ENCODE data around the gene GUCY1A1.
"Not testable (repeated sequence)": the region's sequence is repeated elsewhere in the genome, so short reads cannot be mapped to it uniquely, and the experiment has no call there.

GUCY1A1 gene, protein sequence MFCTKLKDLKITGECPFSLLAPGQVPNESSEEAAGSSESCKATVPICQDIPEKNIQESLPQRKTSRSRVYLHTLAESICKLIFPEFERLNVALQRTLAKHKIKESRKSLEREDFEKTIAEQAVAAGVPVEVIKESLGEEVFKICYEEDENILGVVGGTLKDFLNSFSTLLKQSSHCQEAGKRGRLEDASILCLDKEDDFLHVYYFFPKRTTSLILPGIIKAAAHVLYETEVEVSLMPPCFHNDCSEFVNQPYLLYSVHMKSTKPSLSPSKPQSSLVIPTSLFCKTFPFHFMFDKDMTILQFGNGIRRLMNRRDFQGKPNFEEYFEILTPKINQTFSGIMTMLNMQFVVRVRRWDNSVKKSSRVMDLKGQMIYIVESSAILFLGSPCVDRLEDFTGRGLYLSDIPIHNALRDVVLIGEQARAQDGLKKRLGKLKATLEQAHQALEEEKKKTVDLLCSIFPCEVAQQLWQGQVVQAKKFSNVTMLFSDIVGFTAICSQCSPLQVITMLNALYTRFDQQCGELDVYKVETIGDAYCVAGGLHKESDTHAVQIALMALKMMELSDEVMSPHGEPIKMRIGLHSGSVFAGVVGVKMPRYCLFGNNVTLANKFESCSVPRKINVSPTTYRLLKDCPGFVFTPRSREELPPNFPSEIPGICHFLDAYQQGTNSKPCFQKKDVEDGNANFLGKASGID

DNA sequence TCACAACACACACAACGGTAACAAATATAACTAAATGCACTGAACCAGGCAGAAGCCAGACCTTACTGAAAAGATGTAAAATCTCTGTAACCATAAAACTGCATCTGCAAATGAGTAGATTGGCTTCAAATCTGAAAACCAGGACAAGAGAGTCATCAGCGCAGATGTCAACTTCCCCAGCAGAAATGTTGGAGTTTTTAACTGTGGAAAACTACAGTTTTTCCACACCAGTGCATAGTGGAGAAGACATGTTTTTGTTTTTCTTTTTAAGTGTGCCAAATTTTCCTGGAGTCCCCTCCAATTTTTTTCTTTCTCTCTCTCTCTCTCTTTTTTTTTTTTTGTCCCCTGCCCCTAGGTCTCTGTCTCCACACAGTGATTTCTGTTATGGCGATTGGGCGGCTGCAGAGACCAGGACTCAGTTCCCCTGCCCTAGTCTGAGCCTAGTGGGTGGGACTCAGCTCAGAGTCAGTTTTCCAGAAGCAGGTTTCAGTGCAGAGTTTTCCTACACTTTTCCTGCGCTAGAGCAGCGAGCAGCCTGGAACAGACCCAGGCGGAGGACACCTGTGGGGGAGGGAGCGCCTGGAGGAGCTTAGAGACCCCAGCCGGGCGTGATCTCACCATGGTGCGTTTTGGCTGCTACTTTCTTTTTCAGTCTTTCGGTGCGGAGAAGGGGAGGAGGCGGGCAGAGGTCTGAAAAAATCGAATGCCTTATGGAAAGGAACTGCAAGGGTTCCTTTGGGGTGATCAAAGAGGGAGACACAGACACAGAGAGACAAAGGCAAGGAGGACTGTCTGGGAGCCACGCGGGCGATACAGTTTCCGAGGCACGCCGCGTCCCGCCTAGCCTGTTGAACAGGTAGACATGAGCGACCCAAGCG is at the start of gene GUCY1A1:
Gene GUCY1A1 (plus strand): TSS at position 505 of the 878 bp plus-strand sequence. CDS start 30,020 bp downstream, outside the sequence.
- DNase-seq (ENCODE audit: low read depth) = no peak

DNA sequence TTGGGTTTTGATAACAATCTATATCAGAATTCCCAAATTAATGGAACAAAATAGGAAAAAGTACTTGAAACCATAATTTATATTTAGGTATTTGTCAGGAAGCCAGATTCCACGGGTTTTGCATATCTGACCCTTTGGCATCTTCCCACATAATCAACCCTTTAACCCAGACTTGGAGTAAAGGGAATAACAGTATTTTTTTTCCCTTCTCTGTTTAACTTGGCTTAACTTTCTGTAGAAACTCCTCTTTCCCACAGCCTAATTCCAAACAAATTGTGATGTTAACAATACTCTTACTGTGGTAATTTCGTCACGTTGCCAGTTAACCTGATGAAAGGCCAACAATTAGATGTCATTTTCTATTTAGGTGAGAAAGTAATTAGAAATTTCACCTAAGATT is 49.4 kb upstream of the GUCY1A1 start:
- no peak for DNase-seq (ENCODE audit: low read depth)

DNA sequence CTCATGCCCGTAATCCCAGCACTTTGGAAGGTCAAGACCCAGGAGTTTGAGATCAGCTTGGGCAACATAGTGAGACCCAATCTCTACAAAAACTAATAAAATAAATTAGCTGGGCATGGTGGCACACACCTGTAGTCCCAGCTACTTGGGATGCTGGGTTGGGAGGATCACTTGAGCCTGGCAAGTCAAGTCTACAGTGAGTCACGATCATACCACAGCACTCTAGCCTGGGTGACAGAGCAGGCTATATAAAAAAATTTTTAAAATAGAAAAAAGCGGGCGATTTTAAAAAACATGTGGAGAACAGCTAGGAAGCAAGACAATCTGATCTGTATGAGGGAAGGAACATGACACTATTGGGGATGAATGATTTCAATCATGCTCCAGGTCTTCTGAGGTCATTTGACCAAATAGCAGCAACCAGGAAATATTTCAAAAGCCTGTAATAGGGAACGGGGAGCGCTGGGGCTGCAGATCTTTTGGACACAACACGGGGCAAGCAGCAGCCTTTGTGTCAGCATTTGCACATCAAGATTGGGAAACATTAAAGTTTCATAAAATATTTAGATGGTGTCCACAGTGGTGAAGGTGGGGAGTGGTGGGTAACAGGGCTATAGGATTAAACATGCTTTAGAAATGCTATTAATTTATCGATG is 48.3 kb upstream of the GUCY1A1 start:
- DNase-seq (ENCODE audit: low read depth) = no peak

DNA sequence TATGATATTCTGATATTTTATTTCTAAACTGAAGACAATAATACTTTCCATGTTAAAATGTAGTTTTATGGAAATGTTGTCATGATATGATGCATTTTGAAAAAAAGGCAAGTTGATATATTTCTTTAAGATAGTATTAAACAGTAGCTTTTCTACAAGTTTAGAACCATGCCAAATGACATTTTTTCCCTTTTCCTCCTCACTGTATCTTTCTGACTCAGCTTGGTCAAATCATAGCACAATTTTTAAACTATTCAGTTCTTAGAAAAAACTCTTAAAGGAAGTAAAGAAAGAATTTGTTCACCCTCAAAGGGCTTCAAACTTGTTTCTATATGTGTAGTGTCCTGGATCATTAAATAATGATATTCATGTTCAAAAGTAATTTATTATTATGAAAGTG is 46.0 kb upstream of the GUCY1A1 start:
- no peak for DNase-seq (ENCODE audit: low read depth)

DNA sequence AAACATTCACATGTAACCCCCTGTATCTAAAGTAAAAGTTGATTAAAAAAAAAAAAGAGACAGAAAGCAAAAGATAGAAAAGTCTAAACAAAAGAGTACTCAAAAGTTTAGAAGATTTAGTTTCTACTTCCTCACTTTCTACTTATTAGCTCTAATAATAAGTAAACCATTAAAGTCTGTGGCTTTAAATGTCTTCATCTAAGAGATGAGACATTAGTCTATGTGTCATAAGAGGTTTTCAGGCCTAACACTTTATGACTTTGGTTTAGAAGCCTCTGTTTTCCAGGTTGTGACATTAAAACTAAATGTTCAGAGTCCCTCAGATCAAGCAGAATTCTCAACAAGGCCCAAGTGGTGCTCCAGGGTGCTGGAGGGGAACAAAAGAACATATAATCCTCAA is 42.2 kb upstream of the GUCY1A1 start:
- DNase-seq (ENCODE audit: low read depth) = no peak

DNA sequence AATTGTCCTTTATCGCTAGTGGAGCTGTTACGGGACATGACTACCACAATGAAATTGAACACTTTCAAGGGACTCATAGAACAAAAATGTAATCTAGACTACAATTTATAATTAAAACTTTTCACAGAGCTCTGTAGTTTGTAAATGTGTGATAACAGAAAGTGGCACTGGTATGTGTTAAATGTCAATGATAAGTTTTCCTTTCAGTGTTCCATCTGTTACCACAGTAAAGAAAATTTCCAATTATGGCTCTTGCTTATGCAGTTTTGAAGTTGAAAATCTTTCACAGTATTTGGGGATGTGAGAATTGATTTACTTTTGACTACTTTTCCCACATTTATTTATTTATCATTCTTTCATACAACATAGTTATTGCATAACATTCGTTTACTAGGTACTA is 40.1 kb upstream of the GUCY1A1 start:
- no peak for DNase-seq (ENCODE audit: low read depth)

DNA sequence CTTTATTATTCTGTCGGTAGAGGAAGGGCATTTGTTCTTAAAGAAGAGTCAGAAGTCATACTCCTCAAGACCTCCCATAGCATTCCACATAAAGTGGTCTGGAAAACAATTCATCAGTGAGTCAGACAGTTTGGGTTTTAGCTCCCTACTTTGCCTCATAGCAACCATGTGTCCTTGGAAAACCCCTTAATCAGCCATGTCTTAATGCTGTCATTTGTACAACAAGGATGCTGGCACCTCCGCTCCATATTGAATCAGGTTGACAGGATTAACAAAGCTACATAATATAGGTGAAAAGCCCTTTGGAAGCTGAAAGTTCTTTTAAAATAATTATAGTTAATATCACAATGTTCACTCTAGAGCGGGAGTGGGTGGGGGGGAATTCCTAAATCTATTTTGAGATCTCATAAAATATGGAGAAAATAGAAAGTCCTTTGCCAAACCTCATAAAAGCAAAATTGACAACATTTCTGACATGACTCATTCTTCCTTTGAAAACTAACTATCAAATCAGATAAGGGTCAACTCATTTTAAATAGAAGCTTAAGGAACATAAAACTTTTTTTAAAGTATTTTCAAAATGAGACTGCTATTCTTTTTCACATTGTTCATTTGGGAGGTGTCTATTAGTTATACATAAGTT is 37.3 kb upstream of the GUCY1A1 start:
- no peak for DNase-seq (ENCODE audit: low read depth)

DNA sequence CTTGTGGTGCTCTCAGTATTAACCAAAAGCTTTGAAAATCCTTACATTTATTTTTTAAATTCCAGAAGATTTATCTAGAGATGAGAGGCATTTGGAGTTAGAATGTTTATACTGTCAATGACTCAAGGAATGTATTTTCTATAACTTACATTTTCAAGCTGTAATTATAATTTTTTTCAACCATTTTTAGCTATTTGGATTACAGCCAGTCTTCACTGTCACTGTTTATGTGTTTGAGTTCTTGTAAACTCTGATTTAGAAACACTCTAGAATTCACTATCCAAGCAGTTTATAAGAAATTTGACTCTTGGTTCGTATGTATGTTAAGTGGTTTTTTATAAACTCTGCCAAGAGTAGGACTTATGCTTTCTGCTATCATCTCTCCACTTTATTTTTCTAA is 36.7 kb upstream of the GUCY1A1 start:
- DNase-seq (ENCODE audit: low read depth) = no peak

DNA sequence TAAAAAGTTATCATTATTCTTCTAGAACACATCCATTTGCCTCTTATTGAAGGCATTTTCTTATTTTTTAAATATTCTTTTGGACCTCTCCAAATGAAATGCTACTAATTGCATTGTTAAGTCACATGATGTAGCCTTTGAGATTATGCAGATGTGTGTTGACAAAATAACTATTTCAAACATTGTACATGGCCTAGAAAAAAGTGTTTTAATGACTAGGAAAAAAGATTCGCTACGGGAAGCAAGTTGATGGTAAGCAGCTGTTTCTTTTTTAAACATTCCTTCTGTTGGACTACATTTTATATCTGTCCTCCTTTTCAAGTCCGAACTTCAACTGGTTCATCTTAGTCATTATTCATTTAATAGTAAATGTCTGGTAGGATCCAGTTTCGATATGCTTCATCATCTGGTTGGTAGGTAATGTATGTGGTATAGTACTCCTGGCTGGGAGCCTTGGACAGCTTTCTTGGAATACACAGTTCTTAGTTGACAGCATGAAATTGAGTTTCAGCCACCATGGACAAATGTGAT is 34.3 kb upstream of the GUCY1A1 start:
- no peak for DNase-seq (ENCODE audit: low read depth)

DNA sequence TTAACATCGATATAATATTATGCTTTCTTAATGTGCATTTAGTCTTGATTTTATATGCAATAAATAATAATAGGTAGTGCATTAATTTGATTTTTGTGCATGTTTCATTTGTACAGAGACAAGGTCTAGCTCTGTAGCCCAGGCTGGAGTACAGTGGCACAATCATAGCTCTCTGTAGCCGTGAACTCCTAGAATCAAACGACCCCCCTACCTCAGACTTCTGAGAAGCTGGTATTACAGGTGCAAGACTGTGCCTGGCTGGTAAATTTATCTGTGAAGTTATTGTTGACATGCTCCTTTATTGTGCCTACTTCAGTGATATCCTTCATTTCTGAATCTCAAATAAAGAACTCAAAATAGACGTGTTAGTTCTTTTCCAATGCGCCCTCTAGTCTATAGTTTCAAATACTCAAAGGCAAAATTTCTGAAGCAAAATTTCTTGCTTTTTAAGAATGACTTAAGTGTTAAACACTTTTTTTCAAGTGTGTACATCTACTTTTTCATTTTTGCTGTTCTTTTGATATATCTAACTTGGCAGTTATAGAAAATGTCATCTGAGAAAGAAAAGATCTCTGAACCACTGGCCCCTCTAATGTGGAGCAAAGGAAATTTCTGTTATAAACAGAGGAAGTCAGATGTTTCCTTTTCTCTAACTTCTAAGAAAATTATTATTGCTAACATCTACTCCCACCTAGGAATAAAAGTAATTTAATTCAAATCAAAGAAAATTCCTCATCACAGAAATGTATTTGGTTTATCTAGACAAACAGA is 28.3 kb upstream of the GUCY1A1 start:
- DNase-seq (ENCODE audit: low read depth) = no peak

DNA sequence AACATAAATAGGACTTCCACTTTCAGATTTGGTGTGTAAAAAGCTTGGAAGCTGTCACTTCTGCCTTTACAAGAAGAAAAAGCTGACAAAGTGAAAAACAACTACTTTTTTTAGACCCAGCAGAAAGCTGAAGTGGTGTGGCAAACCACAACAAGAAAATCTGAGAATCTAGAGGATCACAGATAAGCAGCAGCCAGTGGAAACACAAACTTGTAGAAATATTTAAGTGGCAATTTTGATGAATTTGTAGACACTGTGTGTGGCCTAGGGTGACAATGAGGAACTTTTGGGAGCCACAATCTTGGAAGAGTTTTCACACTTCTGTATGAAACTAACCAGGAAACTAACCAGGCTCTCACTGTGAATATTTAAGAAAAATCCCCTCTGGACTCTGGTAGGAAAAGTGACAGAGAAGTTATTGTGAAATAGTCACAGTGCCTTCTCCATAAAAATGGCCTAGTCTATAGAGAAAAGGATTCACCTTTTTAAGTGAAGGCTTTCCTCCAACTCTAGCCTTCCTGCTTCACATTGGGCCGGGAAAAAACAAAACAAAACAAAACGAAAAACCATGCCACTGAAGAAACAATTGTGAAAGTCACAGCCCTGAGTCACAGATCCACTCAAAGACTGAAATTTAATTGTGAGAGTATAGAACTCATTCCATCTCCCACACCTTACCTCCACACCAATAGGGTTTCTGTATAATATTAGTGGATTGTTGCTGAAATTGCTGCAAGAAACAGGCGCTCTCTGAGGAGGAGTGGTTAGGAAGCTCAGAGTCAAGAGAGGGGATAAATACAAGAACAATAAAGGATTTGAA is 26.7 kb upstream of the GUCY1A1 start:
- DNase-seq (ENCODE audit: low read depth) = no peak

DNA sequence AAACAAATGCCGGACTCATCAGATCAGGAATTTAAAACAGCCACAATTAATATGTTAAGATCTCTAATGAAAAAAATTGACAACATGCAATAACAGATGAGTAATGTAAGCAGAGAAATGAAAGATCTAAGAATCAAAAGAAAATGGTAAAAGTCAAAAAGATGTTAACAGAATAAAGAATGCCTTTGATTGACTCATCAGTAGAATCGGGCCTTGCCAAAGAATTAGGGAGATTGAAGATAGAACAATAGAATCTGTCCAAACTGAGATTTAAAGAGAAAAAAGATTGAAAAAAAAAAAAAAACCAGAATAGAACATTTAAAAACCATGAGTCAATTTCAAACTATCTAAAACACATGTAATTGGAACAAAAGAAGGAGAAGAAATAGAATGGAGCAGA is 25.9 kb upstream of the GUCY1A1 start:
- no peak for DNase-seq (ENCODE audit: low read depth)

DNA sequence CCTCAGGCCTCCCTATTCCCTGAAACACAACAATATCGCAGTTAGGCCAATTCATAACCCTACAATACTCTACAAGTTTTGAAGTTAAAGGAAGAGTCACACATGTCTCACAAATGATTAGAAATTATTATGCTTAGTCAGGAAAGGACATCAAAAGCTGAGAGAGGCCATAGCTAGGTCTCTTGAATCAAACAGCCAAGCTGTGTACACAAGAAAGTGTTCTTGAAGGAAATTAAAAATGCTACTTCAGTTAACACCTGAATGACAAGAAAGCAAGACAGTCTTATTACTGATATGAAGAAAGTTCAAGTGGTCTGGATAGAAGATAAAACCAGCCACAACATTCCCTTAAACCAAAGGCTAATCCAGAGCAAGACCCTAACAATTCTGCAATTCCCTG is 23.6 kb upstream of the GUCY1A1 start:
- DNase-seq (ENCODE audit: low read depth) = no peak

DNA sequence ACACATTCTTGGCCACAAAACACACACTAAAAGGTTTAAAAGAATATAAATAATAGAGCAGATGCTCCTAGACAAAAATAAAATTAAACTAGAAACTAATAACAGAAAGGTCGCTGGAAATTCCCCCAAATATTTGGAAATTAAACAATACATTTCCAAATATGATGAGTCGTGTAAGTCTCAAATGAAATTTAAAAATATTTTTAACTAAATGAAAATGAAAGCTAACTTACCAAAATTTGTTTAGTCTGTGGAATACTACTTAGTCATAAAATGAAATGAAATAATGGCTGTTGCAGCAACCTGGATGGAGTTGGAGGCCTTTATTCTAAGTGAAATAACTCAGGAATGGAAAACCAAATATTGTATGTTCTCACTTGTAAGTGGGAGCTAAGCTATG is 20.6 kb upstream of the GUCY1A1 start:
- no peak for DNase-seq (ENCODE audit: low read depth)

DNA sequence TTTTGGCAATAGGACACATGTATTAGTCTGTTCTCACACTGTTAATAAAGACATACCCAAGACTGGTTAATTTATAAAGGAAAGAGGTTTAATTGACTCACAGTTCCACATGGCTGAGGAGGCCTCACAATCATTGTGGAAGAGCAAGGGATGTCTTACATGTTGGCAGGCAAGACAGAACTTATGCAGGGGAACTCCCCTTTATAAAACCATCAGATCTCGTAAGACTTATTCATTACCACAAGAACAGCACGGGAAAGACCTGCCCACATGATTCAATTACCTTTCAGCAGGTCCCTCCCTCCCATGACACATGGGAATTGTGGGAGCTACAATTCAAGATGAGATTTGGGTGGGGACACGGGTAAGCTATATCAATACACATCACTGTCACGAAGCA is 15.9 kb upstream of the GUCY1A1 start:
- not testable (repeated sequence) for DNase-seq (ENCODE audit: low read depth)

DNA sequence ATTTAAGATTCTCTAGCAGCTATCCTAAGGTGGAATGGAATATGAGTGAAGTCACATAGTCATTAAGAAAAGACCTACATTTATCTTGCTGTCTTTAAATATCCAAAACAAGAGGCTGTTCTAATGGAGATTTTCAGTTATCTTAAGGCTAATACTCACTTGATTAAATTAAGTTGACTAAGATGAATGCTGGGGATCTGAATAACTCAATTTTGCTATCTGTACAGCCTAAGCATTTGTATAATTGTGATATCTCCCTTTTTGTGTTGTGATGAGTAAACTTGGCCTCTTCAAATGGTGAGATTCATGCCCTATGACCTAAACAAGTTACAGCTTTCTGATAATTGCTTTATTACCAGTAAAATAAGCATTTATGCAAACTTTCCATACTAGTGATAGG is 13.6 kb upstream of the GUCY1A1 start:
- no peak for DNase-seq (ENCODE audit: low read depth)

DNA sequence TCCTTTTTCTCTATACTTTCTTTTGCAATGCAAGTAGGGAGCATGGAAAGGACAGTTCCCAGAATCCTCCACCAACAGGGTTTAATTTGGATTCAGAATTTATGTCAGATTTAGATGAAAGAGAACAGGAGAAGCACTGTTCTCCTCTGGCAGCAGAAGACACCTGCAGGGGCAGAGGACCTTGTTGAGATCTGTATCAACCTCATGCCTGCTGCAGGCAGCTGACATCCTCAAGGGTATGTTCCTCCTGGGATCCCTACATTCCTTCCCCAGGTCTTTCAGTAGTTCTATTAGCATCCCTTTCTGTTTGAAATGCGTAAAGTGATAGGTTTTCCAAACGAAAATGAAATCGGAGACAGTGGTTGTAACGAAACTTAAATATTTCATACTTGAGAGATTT is 10.6 kb upstream of the GUCY1A1 start:
- DNase-seq (ENCODE audit: low read depth) = no peak

DNA sequence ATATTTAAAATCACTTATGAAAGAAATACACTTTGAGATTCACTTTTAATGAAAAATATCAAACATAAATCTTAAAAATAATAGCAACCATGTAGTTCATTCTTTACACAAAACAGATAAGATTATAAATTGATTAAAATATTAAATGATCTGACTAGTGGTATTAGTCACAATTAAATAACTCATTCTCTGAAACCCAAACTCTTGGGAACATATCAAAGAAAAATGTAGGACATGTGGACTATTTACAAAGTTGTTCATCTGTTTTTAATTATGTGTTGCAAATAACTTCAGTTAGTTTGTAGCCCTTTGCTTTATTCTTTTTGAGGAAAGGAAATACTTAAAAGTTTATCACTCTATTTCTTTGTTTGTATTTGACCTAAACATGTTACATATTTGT is 9.5 kb upstream of the GUCY1A1 start:
- no peak for DNase-seq (ENCODE audit: low read depth)

DNA sequence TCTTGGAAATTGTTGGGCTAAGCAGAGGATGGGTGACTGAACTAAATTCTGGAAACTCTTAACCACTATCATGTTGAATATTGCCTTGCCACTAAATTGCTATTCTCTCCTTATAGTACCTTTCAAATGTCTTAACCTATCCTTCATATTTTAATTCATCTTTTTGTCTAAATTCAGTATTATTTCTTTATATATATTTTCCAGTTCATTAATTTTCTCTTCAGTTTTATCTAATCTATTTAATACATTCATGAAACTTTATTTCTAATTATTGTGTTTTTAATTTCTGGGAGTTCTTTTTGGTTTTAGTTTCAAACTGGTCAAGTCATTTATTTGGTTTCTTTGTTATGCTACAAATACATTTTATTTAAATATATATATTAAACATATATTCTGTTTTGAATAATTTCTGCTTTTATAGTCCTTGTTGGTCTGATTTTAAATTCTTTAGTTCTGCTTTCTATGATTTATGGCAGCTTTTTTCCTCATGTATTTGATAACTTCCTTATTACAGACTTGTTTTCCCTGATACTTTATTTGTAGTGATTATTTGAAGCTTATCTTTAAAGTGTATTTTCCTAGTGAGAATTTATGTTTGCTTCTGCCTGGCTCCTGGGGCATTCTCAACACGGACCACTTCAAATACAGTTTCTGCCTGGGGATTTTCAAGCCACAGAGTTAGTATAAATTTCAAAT is 8.5 kb upstream of the GUCY1A1 start:
- DNase-seq (ENCODE audit: low read depth) = no peak

Measured in stimulated activated CD8-positive, alpha-beta memory T cell treated with anti-CD3 and anti-CD28 coated beads, Interleukin-4, amount 100 ng/mL, for 24 hours (primary cell).